ENCODE data around the gene FAM110C. TPM values are rescaled to one million over a fixed set of nuclear protein-coding genes. Genes with fewer than 3 reads are reported as not detected.
"Not testable (repeated sequence)": the region's sequence is repeated elsewhere in the genome, so short reads cannot be mapped to it uniquely, and the experiment has no call there.

FAM110C gene
- total RNA-seq, 2 experiments from 2014 or later: 3.1 to 3.6 TPM

- peaks cover 6% of the 10 kb centered on the region for H3K27me3 Mint-ChIP-seq
- POLR2A ChIA-PET: no interaction called here
- DNase-seq: no peak
- peaks cover 5% of the 10 kb centered on the region for H3K9me3 Mint-ChIP-seq
- H3K4me3 Mint-ChIP-seq: no peak overlapping the region
- peaks cover 9% of the 10 kb centered on the region for H3K4me1 Mint-ChIP-seq (ENCODE audit: low read depth)
- H3K27ac Mint-ChIP-seq: no peak overlapping the region
- intact Hi-C loops (cut with micrococcal nuclease): no loop called here
- peaks cover 7% of the 10 kb centered on the region for H3K36me3 Mint-ChIP-seq
- CTCF ChIA-PET: interaction anchor here (0.6 to 5.2 kb wide), 10 partner anchors 8 to 619 kb away, joined by 3 to 40 read pairs (median 5); no protein-coding TSS in a partner anchor
Observed at GRCh38 chr2:19505-19904, 26.8 kb downstream of the FAM110C start.

DNA sequence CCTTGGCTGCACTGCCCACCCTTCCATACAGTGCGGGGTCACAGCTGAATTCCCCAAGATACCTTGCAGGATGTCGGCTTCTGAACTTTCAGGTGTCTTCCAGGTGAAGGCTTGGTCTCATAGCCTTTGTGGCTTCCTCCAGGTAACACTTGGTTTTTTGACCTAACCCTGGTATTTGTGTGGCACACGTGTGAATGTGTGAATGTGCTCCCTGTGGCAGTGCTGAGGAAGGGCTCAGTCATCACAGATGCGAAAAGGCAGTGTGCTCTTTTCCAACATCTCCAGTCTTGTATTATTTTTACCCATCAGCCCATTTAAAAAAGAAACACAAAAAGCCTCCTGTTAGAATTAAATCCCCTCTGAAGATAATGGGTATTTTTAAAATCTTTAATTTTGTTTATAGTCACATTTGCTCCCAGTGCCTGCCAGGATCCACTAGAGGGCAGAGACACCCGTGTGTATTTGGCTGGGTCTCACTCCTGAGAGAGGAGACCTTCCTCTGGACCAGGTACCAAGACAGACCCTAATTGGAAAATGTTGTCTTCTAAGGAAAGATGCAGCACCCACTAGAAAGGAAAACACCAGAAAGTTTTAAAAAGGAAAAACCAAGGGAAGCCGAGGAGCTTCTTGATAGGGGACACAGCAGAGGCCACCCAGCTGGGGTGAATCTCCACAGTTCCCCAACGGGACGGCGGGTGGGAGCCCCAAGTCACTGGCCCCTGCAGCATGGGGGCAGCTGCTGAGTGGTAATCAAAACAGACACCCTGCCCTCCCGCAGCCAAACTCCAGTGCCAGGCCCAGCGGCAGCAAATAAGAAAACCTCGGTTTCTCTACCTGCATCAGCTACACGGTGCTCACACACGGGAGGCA lies 27.7 kb downstream of the FAM110C start:
- H3K27ac Mint-ChIP-seq: no peak overlapping the region
- POLR2A ChIA-PET: no interaction called here
- peaks cover 7% of the 10 kb centered on the region for H3K36me3 Mint-ChIP-seq

DNA sequence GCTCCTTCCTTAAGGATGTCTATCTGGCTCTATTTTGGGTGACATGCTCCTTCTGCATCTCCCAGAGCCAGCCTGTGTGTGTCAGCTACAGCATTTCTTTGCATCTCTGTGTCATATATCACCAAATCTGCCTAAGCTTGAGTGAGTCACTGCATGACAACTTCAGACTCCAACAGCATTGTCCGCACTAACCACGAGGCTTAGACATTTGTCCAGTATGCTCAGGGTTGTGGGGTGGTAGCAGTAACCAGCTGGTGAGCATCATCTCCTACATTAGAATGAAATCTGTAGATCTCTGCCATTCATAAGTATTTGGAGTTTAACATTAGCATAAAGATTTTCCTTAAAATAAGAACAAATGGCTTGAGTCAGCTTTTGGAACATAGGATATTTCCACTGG lies 30.4 kb downstream of the FAM110C start:
- H3K27me3 Mint-ChIP-seq; H3K9me3 Mint-ChIP-seq; H3K4me3 Mint-ChIP-seq; intact Hi-C loops (cut with micrococcal nuclease); H3K36me3 Mint-ChIP-seq; H3K27ac Mint-ChIP-seq; DNase-seq; POLR2A ChIA-PET; H3K4me1 Mint-ChIP-seq (ENCODE audit: low read depth): not testable (repeated sequence)
- CTCF ChIA-PET: interaction anchor here (5.2 kb wide), 1 partner anchor 126 kb away, joined by 40 read pairs; no protein-coding TSS in a partner anchor

More for the DNA sequence above, 27.7 kb downstream of the FAM110C start:
- Mint-ChIP-seq H3K4me1 (ENCODE audit: low read depth) (peaks cover under 1% of the 10 kb centered on the region), H3K9me3 (peaks cover 5% of the 10 kb centered on the region), H3K27me3 (peaks cover 6% of the 10 kb centered on the region), H3K4me3 (no peak overlapping the region)
- DNase-seq: no peak
- CTCF ChIA-PET: interaction anchor here (0.6 to 5.2 kb wide), 10 partner anchors 18 to 620 kb away, joined by 3 to 40 read pairs (median 5); no protein-coding TSS in a partner anchor
- intact Hi-C loops (cut with micrococcal nuclease): no loop called here

DNA sequence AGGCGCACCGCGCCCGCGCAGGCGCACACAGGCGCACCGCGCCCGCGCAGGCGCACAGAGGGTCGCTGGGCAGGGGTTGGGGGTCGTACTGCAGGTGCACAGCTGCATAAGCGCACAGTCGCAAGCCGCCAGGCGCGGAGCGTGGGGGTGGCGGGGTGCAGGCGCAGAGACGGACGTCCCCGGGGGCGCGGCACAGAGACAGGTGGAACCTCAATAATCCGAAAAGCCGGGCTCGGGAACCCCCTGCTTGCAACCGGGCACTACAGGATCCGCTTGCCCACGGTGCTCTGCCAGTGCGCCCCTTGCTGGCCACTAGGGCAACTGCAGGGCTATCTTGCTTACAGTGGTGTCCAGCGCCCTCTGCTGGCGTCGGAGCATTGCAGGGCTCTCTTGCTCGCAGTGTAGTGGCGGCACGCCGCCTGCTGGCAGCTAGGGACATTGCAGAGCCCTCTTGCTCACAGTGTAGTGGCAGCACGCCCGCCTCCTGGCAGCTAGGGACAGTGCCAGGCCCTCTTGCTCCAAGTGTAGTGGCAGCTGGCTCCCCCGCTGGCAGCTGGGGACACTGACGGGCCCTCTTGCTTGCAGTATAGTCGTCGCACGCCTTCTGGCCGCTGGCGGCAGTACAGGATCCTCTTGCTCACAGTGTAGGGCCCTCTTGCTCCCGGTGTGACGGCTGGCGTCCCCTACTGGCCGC lies 34.9 kb downstream of the FAM110C start:
- H3K36me3 Mint-ChIP-seq: no peaks in the 10 kb centered on the region
- no peak overlapping the region for H3K4me3 Mint-ChIP-seq
- no peak overlapping the region for H3K27ac Mint-ChIP-seq
- POLR2A ChIA-PET: no interaction called here
- peaks cover 4% of the 10 kb centered on the region for H3K27me3 Mint-ChIP-seq
- intact Hi-C loops (cut with micrococcal nuclease): no loop called here
- H3K9me3 Mint-ChIP-seq: no peaks in the 10 kb centered on the region
- no peaks in the 10 kb centered on the region for H3K4me1 Mint-ChIP-seq (ENCODE audit: low read depth)
- CTCF ChIA-PET: interaction anchor here (0.5 to 1.5 kb wide), 15 partner anchors 9 to 278 kb away, joined by 3 to 7 read pairs (median 4); no protein-coding TSS in a partner anchor
- DNase-seq: peak; percentile 84

DNA sequence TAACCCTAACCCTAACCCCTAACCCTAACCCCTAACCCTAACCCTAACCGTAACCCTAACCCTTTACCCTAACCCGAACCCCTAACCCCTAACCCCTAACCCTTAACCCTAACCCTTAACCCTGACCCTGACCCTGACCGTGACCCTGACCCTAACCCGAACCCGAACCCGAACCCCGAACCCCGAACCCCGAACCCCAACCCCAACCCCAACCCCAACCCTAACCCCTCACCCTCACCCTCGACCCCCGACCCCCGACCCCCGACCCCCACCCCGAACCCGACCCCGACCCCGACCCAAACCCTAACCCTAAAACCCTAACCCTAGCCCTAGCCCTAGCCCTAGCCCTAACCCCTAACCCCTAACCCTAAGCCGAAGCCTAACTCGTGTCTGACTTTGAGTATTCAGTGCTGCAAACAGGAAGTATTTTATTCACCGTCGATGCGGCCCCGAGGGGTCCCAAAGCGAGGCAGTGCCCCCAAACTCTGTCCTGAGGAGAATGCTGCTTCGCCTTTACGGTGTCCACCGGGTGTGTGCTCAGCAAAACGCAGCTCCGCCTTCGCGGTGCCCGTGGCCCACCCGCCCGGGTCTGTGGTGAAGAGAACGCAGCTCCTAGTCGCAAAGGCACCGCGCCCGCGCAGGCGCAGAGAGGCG lies 36.0 kb downstream of the FAM110C start:
- H3K36me3 Mint-ChIP-seq: no peaks in the 10 kb centered on the region
- no peaks in the 10 kb centered on the region for H3K9me3 Mint-ChIP-seq
- no peak overlapping the region for H3K4me3 Mint-ChIP-seq
- ChIA-PET CTCF (no interaction called here), POLR2A (no interaction called here)
- no peaks in the 10 kb centered on the region for H3K4me1 Mint-ChIP-seq (ENCODE audit: low read depth)
- H3K27me3 Mint-ChIP-seq: no peaks in the 10 kb centered on the region
- intact Hi-C loops (cut with micrococcal nuclease): no loop called here
- no peak for DNase-seq
- H3K27ac Mint-ChIP-seq: no peak overlapping the region

Other genes with a start within 250 kb of the FAM110C start
- 10 to 100 TPM; 21.6 to 23.5 TPM for gene SH3YL1, start 217.5 kb upstream of the FAM110C start, total RNA-seq
- gene ACP1, start 218.4 kb upstream of the FAM110C start, total RNA-seq: 100 to 1,000 TPM; 121 to 127 TPM
- gene ALKAL2, start 241.6 kb upstream of the FAM110C start, total RNA-seq: not detected